Fibroblast of lung (primary cell): ENCODE measurements around the gene AMPD3. TPM values are rescaled to one million over a fixed set of nuclear protein-coding genes. Genes with fewer than 3 reads are reported as not detected.
A peak's percentile ranks its signal among the peaks of the same experiment; 100 is the strongest.

Experiments
- DNase-seq, 2 donors: peaks; one replicate each; pipeline versions ENCODE4 v3.0.0 to v3.0.0-alpha.2; 2010; ENCODE audit warnings: low read depth in 2 of 2
- H2AFZ ChIP-seq: 2 replicates; pipeline ENCODE4 v1.5.1; 2012; ENCODE audit warnings: low read length, control low read depth, inconsistent platforms
- H3K27ac ChIP-seq: 2 replicates; pipeline ENCODE4 v1.5.1; 2011; ENCODE audit warnings: low read length, control low read depth; ENCODE audit not compliant: insufficient read depth
- H3K27me3 ChIP-seq: 2 replicates; pipeline ENCODE4 v1.5.1; 2011; ENCODE audit warnings: mild to moderate bottlenecking, low read length; ENCODE audit not compliant: control insufficient read depth, insufficient read depth
- H3K36me3 ChIP-seq: 2 replicates; pipeline ENCODE4 v1.5.1; 2011; ENCODE audit warnings: low read length; ENCODE audit not compliant: control insufficient read depth, insufficient read depth
- H3K4me1 ChIP-seq: 2 replicates; pipeline ENCODE4 v1.5.1; 2011; ENCODE audit warnings: low read length; ENCODE audit not compliant: control insufficient read depth, insufficient read depth; ENCODE audit errors: extremely low read depth
- H3K4me2 ChIP-seq: 2 replicates; pipeline ENCODE4 v1.5.1; 2011; ENCODE audit warnings: low read length, control low read depth; ENCODE audit not compliant: insufficient read depth; ENCODE audit errors: extremely low read depth
- H3K4me3 ChIP-seq, 4 experiments: fragments of 200-600 bp in 1 of 4; sonication (generic) in 1 of 4; replicated peaks in 1 of 4; 2 replicates each; pipeline ENCODE4 v1.5.1; 2011 to 2016; ENCODE audit warnings: low read length in 4 of 4, low read depth in 3 of 4, mild to moderate bottlenecking in 3 of 4, control low read depth in 2 of 4, inconsistent platforms in 1 of 4, mixed read lengths in 1 of 4; ENCODE audit not compliant: insufficient read depth in 1 of 4; ENCODE audit errors: control extremely low read depth in 1 of 4
- H3K79me2 ChIP-seq: 2 replicates; pipeline ENCODE4 v1.5.1; 2012; ENCODE audit warnings: mild to moderate bottlenecking, low read length, inconsistent platforms; ENCODE audit not compliant: control insufficient read depth, insufficient read depth
- H3K9ac ChIP-seq: 2 replicates; pipeline ENCODE4 v1.5.1; 2011; ENCODE audit warnings: mild to moderate bottlenecking, low read length, control low read depth; ENCODE audit not compliant: insufficient read depth
- H3K9me3 ChIP-seq: 2 replicates; pipeline ENCODE4 v1.5.1; 2012; ENCODE audit warnings: low read depth, low read length; ENCODE audit not compliant: control insufficient read depth, insufficient read depth
- H4K20me1 ChIP-seq: 2 replicates; pipeline ENCODE4 v1.5.1; 2011; ENCODE audit warnings: low read length; ENCODE audit not compliant: control insufficient read depth, insufficient read depth; ENCODE audit errors: extremely low read depth
- CTCF ChIP-seq, 2 donors: IDR thresholded peaks in 1 of 2; conservative IDR thresholded peaks in 1 of 2; 1 replicate in 1 of 2; 2 replicates in 1 of 2; pipeline ENCODE4 v1.5.1; 2011 to 2012; ENCODE audit warnings: low read length in 2 of 2, control low read depth in 1 of 2, inconsistent platforms in 1 of 2, low read depth in 1 of 2, mild to moderate bottlenecking in 1 of 2
- EZH2 ChIP-seq: IDR thresholded peaks from 2 replicates; pipeline ENCODE4 v1.5.1; 2012; ENCODE audit warnings: low read length, control low read depth, mild to moderate bottlenecking; ENCODE audit errors: missing control alignments
- polyA plus RNA-seq, 2 donors: library from polyadenylated mRNA; depleted of rRNA in 1 of 2; stranded (reverse) in 1 of 2; unstranded in 1 of 2; fragments of >200 nt; gene quantifications; 2 replicates each; pipeline ENCODE4 v1.2.1, GENCODE V29; 2011 to 2012; ENCODE audit warnings: missing spikeins in 1 of 2
- total RNA-seq: library from RNA; depleted of rRNA; stranded (reverse); fragments of >200 nt; gene quantifications from 2 replicates; pipeline ENCODE4 v1.2.1, GENCODE V29; 2014

AMPD3 gene
- total and polyA plus RNA-seq, 2 donors (not counting 1 experiment from before 2014, with no cell fraction given) = 18.1 to 24.9 TPM

DNA sequence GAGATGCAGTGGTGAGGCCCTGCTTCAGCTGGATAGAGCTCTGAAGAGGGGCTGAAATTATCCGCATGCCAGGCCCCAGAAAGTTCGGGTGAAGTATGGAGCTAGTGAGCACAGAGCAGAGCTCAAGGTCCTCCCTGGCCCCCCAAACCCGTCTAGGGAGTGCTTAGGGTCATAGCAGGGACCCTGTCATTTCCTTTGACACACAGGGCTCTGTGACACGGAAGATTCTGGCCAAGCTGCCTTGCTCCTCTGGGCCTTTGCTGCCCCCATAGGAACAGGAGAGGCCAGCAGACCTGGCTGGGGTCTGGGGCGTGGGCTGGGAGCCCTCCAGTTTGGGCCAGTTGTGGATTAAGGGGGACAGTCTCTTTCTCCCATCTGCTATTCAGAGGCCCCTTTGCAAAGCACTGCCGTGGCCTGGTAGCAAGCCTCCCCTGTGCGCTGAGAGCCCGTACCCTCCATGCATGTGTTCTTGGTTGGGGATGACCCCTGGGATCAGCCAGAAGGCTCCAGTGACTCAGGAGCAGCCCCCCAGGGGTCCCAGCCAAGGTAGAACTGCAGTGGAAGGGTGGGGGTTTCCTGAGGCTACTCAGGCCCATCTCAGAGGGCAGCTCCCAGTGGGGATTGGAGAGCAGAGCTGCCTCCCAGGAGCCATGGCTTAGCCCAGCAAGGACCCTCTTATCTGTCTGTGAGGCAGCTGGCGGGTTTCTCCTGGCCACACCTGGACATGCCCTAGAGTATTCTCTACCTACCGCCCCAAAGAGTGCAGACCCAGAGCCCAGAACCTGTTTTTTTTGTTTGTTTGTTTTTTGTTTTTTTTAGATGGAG is 43.6 kb downstream of the AMPD3 start:
- no peak overlapping the region for H3K4me2 ChIP-seq
- H3K36me3 ChIP-seq = peaks cover 11% of the 10 kb centered on the region
- H2AFZ ChIP-seq = no peak overlapping the region
- H3K9ac ChIP-seq = no peak overlapping the region
- H4K20me1 ChIP-seq = no peaks in the 10 kb centered on the region
- H3K4me1 ChIP-seq = no peaks in the 10 kb centered on the region
- no peaks in the 10 kb centered on the region for H3K9me3 ChIP-seq
- H3K27me3 ChIP-seq = no peaks in the 10 kb centered on the region
- H3K79me2 ChIP-seq = no peaks in the 10 kb centered on the region
- H3K4me3 ChIP-seq = no peak overlapping the region
- no peak overlapping the region for H3K27ac ChIP-seq
- no peak for DNase-seq
- no peak for TF ChIP-seq CTCF (conservative IDR thresholded peaks at IDR 0.05 in 1 of 2, IDR thresholded peaks at IDR 0.05 in 1 of 2; ENCODE audit: low read depth in 1 of 2, low read length in 2 of 2)
- TF ChIP-seq EZH2 = no peak

DNA sequence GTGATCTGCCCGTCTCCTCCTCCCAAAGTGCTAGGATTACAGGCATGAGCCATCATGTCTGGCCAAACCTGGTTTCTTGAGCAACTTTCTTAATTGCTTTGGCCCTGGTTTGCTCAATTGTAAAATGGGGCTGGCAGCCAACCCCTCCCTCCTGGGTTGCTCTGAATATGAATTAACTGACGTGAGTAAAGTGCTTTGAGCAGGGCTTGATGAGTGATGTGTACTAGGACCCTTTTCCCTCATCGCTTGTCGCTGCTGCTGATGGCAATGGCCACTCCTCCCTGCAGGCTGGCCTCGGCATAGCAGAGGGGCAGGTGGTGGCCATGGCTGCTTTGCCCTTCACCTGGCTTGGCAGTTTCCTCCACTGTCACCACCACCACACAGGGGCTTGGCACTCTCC is 44.4 kb downstream of the AMPD3 start:
- Histone ChIP-seq H3K27ac (no peak overlapping the region), H3K9me3 (no peaks in the 10 kb centered on the region), H3K27me3 (no peaks in the 10 kb centered on the region), H3K4me2 (no peak overlapping the region), H3K4me1 (no peaks in the 10 kb centered on the region), H3K79me2 (no peaks in the 10 kb centered on the region), H2AFZ (no peak overlapping the region), H3K36me3 (peaks cover 11% of the 10 kb centered on the region), H3K4me3 (no peak overlapping the region), H3K9ac (no peak overlapping the region), H4K20me1 (no peaks in the 10 kb centered on the region)
- peak in 1 of 2 donors; percentile 34 for DNase-seq
- TF ChIP-seq CTCF (conservative IDR thresholded peaks at IDR 0.05 in 1 of 2, IDR thresholded peaks at IDR 0.05 in 1 of 2; ENCODE audit: low read depth in 1 of 2, low read length in 2 of 2) = no peak
- no peak for TF ChIP-seq EZH2

GRCh38 chr11:10499874-10500601 is 45.0 kb downstream of the AMPD3 start:
- no peak overlapping the region for H3K9ac ChIP-seq
- no peak overlapping the region for H3K4me3 ChIP-seq
- no peak overlapping the region for H3K27ac ChIP-seq
- H3K4me1 ChIP-seq = no peaks in the 10 kb centered on the region
- no peak overlapping the region for H3K4me2 ChIP-seq
- no peaks in the 10 kb centered on the region for H3K27me3 ChIP-seq
- no peak overlapping the region for H2AFZ ChIP-seq
- TF ChIP-seq CTCF (conservative IDR thresholded peaks at IDR 0.05 in 1 of 2, IDR thresholded peaks at IDR 0.05 in 1 of 2; ENCODE audit: low read depth in 1 of 2, low read length in 2 of 2) = no peak
- TF ChIP-seq EZH2 = no peak
- peaks cover 11% of the 10 kb centered on the region for H3K36me3 ChIP-seq
- DNase-seq = no peak
- no peaks in the 10 kb centered on the region for H3K79me2 ChIP-seq
- H3K9me3 ChIP-seq = no peaks in the 10 kb centered on the region
- H4K20me1 ChIP-seq = no peaks in the 10 kb centered on the region
